ENCODE data around the gene TSHZ2. TPM values are rescaled to one million over a fixed set of nuclear protein-coding genes. Genes with fewer than 3 reads are reported as not detected.

The TSHZ2 gene
- total and polyA plus RNA-seq, 11 donors = 1.8 to 12.1 (median 3.7) TPM

DNA sequence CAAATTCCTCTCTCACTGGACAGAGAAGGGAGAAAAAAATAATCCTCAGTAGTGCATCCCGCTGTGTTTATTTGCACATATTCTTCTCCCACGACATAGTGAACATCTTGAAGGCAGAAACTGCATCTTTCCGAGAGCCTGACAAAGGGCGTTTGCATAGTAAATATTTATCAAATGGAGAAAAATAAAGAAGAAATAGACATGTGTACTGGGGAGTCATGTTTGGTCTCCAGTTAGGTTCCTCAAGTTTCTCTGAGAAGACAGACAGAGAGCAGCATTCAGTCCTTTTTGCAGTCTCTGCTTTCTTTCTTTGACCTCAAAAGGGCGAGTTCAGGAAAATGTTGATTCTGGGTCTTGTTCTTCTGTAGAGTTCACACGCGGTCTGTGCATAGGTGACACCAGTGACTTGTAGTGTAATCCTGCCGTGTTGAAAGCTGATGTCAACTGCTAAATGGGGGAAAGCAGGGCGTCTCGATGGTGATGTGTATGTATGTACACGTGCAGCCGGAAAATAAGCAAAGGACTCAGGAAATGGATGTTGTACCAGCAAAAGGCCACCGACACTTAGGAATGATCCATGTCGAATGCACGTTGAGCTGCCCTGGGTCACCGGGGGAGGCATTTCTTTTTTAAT is 335.9 kb downstream of the TSHZ2 start:
- WGBS, 4 donors = 81 to 87% (median 84%) methylated on average over 16 of the region's 16 CpGs
- TF ChIP-seq, protein P1, sequence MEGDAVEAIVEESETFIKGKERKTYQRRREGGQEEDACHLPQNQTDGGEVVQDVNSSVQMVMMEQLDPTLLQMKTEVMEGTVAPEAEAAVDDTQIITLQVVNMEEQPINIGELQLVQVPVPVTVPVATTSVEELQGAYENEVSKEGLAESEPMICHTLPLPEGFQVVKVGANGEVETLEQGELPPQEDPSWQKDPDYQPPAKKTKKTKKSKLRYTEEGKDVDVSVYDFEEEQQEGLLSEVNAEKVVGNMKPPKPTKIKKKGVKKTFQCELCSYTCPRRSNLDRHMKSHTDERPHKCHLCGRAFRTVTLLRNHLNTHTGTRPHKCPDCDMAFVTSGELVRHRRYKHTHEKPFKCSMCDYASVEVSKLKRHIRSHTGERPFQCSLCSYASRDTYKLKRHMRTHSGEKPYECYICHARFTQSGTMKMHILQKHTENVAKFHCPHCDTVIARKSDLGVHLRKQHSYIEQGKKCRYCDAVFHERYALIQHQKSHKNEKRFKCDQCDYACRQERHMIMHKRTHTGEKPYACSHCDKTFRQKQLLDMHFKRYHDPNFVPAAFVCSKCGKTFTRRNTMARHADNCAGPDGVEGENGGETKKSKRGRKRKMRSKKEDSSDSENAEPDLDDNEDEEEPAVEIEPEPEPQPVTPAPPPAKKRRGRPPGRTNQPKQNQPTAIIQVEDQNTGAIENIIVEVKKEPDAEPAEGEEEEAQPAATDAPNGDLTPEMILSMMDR (IDR thresholded peaks at IDR 0.05) = no peak
- TF ChIP-seq POLR2A (IDR thresholded peaks at IDR 0.05) = no peak
- no peaks in the 10 kb centered on the region for H3K4me1 ChIP-seq
- no peak for ATAC-seq
- intact Hi-C loops (cut with DNase I) = no loop called here
- peaks cover 0 to 9% (median 0%) of the 10 kb centered on the region in 12 donors for H3K9me3 ChIP-seq
- DNase-seq = no peak
- H3K27me3 ChIP-seq = no peaks in the 10 kb centered on the region
- no peaks in the 10 kb centered on the region for H3K36me3 ChIP-seq
- no peak overlapping the region for H3K27ac ChIP-seq
- no peak overlapping the region for H3K4me3 ChIP-seq

DNA sequence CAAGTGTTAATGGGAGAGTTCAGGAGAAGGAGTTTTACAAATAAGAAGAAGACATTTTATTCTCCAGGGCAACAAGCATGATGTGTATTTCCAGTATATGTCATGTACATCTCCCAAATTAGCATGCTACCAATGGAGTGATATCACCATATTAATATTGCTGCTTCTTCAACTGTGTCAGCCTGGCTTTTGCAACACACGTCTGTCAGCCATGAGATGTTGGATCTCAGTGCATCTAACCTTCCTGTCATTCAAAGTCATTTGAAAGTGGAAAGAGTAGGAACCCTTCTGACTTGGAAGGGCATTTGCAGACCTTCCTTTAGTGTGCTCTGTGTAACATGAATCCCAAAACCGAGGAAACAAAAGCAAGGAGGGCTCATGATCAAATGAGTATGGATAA is 337.4 kb downstream of the TSHZ2 start:
- DNase-seq (no peak), ATAC-seq (no peak)
- no peak for TF ChIP-seq POLR2A (IDR thresholded peaks at IDR 0.05)
- TF ChIP-seq, protein P1 (IDR thresholded peaks at IDR 0.05) = no peak
- intact Hi-C loops (cut with DNase I) = no loop called here
- H3K4me3 ChIP-seq = no peak overlapping the region
- H3K4me1 ChIP-seq = no peaks in the 10 kb centered on the region
- H3K36me3 ChIP-seq = no peaks in the 10 kb centered on the region
- no peak overlapping the region for H3K27ac ChIP-seq
- WGBS, 4 donors = 88 to 94% (median 90%) methylated on average over 2 of the region's 2 CpGs
- H3K27me3 ChIP-seq = no peaks in the 10 kb centered on the region
- H3K9me3 ChIP-seq = peaks cover 0 to 9% (median 0%) of the 10 kb centered on the region in 12 donors

DNA sequence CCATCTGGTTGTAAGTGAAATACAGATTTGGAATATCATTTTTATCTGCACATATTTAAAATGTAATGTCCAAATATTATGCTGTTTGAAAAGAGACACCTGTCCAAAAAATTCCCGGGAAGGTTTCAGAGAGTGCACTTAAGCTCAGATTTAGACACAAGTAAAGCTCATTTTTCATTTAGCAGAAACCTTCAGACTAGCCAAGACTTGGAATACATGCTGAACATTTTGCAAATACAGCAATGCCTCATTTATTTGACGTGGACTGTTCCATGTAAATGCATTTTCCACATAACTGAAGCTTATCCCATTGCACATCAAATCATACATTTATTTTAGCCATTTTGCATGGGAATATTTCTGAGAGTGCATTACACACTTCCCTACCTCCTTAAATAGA is 340.8 kb downstream of the TSHZ2 start:
- intact Hi-C loops (cut with DNase I) = no loop called here
- WGBS, 4 donors = 60 to 83% (median 63%) methylated on average over 2 of the region's 2 CpGs
- H3K4me3 ChIP-seq = no peak overlapping the region
- no peaks in the 10 kb centered on the region for H3K27me3 ChIP-seq
- DNase-seq (no peak), ATAC-seq (no peak)
- no peak overlapping the region for H3K27ac ChIP-seq
- no peaks in the 10 kb centered on the region for H3K36me3 ChIP-seq
- TF ChIP-seq, protein P1 (IDR thresholded peaks at IDR 0.05) = no peak
- TF ChIP-seq POLR2A (IDR thresholded peaks at IDR 0.05) = no peak
- peaks cover 0 to 9% (median 0%) of the 10 kb centered on the region in 12 donors for H3K9me3 ChIP-seq
- peaks cover 0 to 3% (median 0%) of the 10 kb centered on the region in 12 donors for H3K4me1 ChIP-seq

DNA sequence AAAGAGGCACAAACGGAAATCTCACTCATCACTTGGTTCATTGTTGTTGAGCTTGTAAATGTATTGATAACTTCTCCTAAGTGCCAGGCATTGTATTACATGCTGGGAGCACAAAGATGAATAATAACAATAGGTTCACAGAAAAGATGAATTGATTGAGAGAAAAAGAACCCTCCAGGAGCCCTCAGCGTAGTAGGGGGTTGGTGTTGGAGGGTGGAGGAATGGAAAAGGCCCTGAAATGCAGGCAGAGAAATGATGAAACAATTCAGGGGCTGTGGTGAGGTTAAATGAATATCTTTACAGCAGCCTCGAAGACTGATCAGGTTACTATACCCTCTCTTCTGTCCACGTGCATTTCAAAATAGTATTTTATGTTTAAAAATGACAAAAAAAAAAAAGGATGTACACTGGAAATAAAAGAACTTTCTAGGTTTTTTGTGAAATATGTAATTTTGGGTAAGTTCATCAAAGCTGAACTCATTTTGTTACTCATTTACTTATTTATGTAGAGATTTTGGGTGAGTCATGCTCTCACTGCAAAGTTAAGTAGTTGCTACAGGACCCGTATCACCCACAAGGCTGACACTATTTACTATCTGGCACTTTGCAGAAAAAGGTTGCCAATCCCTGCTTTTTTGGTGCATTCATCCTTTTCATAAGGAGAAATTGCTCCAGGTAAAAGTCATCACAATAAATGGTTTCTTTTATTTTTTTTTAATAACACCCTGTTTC is 344.2 kb downstream of the TSHZ2 start:
- no peak for DNase-seq
- WGBS, 4 donors = 88 to 92% (median 90%) methylated on average over 5 of the region's 5 CpGs
- no peaks in the 10 kb centered on the region for H3K27me3 ChIP-seq

More for the DNA sequence above, 344.2 kb downstream of the TSHZ2 start:
- no peak for TF ChIP-seq POLR2A (IDR thresholded peaks at IDR 0.05)
- TF ChIP-seq, protein P1 (IDR thresholded peaks at IDR 0.05) = no peak
- intact Hi-C loops (cut with DNase I) = no loop called here
- no peak overlapping the region for H3K4me3 ChIP-seq
- H3K9me3 ChIP-seq = no peaks in the 10 kb centered on the region
- ATAC-seq = no peak
- H3K27ac ChIP-seq = no peak overlapping the region
- H3K4me1 ChIP-seq = peaks cover 0 to 3% (median 0%) of the 10 kb centered on the region in 12 donors
- H3K36me3 ChIP-seq = no peaks in the 10 kb centered on the region

Measured in heart left ventricle (tissue), 16 donors.